GM12878 (cell line): Measurements from ENCODE around the gene AMPH. TPM values are rescaled to one million over a fixed set of nuclear protein-coding genes. Genes with fewer than 3 reads are reported as not detected.

Experiments
- ATAC-seq: fragments of 200-7000 bp; cut with Tn5 transposase; 3 replicates; pipeline ENCODE4 v1.9.1; 2020; ENCODE audit warnings: mild to moderate bottlenecking, moderate library complexity
- BruUV-seq: library from RNA; stranded (reverse); fragments of 400-500 nt; replicated peaks from 2 replicates; lab custom pipeline; 2021; lab: Mats Ljungman, UMichigan
- CTCF ChIA-PET: fragments of 300-600 bp; sonication (Branson Sonifier 250); formaldehyde crosslinking; extraction: SDS; loops from one replicate; lab custom pipeline; 2021; ENCODE audit warnings: inconsistent platforms; lab: Yijun Ruan, JAX
- POLR2A ChIA-PET: fragments of 350-600 bp; formaldehyde crosslinking; extraction: SDS; loops from one replicate; lab custom pipeline; 2021; ENCODE audit warnings: inconsistent platforms; lab: Charles Lee
- RAD21 ChIA-PET: fragments of 300-600 bp; sonication (Branson Sonifier 250); formaldehyde crosslinking; loops from one replicate; lab custom pipeline; 2023; ENCODE audit warnings: antibody characterized with exemption; ENCODE audit not compliant: unreplicated experiment; lab: Charles Lee
- SMC1A ChIA-PET: fragments of 300-600 bp; sonication (Branson Sonifier 250); formaldehyde crosslinking; loops from one replicate; lab custom pipeline; 2023; ENCODE audit not compliant: unreplicated experiment, uncharacterized antibody; lab: Charles Lee
- DNase-seq: peaks from one replicate; pipeline ENCODE4 v3.0.0-alpha.2; 2011; ENCODE audit warnings: low read depth, low spot score
- FAIRE-seq: peaks from 3 replicates; lab custom pipeline; 2011; peaks lifted over from hg19 to GRCh38; lab: Jason Lieb, UNC
- H2AFZ ChIP-seq: 2 replicates; pipeline ENCODE4 v1.6.0; 2011; ENCODE audit warnings: low read depth, low read length, control low read depth; ENCODE audit not compliant: control insufficient read depth
- H3K27ac ChIP-seq: 2 replicates; pipeline ENCODE4 v1.5.1; 2011; ENCODE audit warnings: control low read depth; ENCODE audit not compliant: control insufficient read depth, insufficient read depth
- H3K27me3 ChIP-seq, 2 experiments: replicated peaks in 1 of 2; 2 replicates each; pipeline versions ENCODE4 v1.6.0 to v1.6.1; 2011; ENCODE audit warnings: low read length in 1 of 2; ENCODE audit not compliant: control insufficient read depth in 2 of 2, insufficient read depth in 2 of 2
- H3K36me3 ChIP-seq, 2 experiments: 2 replicates each; pipeline ENCODE4 v1.5.1; 2011; ENCODE audit warnings: low read length in 1 of 2; ENCODE audit not compliant: control insufficient read depth in 2 of 2, insufficient read depth in 2 of 2
- H3K4me1 ChIP-seq: 2 replicates; pipeline ENCODE4 v1.6.1; 2011; ENCODE audit warnings: mild to moderate bottlenecking, low read length, moderate library complexity, mixed read lengths; ENCODE audit not compliant: control insufficient read depth, insufficient read depth
- H3K4me2 ChIP-seq: 2 replicates; pipeline ENCODE4 v1.6.0; 2011; ENCODE audit warnings: control low read depth; ENCODE audit not compliant: control insufficient read depth, insufficient read depth
- H3K4me3 ChIP-seq: fragments of 200-600 bp; sonication (generic); 2 replicates; pipeline ENCODE4 v1.5.1; 2016
- H3K79me2 ChIP-seq: 2 replicates; pipeline ENCODE4 v1.6.0; 2011; ENCODE audit warnings: low read length; ENCODE audit not compliant: control insufficient read depth, insufficient read depth
- H3K9ac ChIP-seq: 2 replicates; pipeline ENCODE4 v1.8.0; 2011; ENCODE audit warnings: low read length, control low read depth, mixed read lengths; ENCODE audit not compliant: control insufficient read depth, insufficient read depth
- H3K9me3 ChIP-seq: replicated peaks from 3 replicates; pipeline ENCODE4 v1.5.1; 2011; ENCODE audit warnings: mild to moderate bottlenecking, low read length; ENCODE audit not compliant: control insufficient read depth, insufficient read depth
- H4K20me1 ChIP-seq: 2 replicates; pipeline ENCODE4 v1.6.0; 2011; ENCODE audit not compliant: control insufficient read depth, insufficient read depth
- SIX5 ChIP-seq: IDR thresholded peaks from 2 replicates; pipeline ENCODE4 v1.6.1; 2011; ENCODE audit warnings: mild to moderate bottlenecking, low read depth, low read length, moderate library complexity; ENCODE audit not compliant: severe bottlenecking
- TCF12 ChIP-seq: IDR thresholded peaks from 2 replicates; pipeline ENCODE4 v1.6.1; 2011; ENCODE audit warnings: low read depth, mild to moderate bottlenecking, low read length
- ZBTB40 ChIP-seq: fragments of 450-650 bp; IDR thresholded peaks from 2 replicates; pipeline ENCODE4 v1.6.1; 2016; ENCODE audit warnings: mild to moderate bottlenecking, moderate library complexity, borderline replicate concordance
- WGBS: methylation state at CpG from one replicate; pipeline ENCODE4 v1.1.6; 2016; ENCODE audit warnings: low lambda C conversion rate; ENCODE audit not compliant: insufficient replicate concordance, insufficient coverage; ENCODE audit errors: missing lambda C conversion rate; 5-methylcytosine and 5-hydroxymethylcytosine counted together
- in situ Hi-C: fragments of 300-500 bp; cut with MboI; formaldehyde crosslinking; loops from 9 replicates; pipeline ENCODE4 v1.14.3; 2018; ENCODE audit warnings: mixed read lengths
- intact Hi-C: fragments of 100-400 bp; cut with micrococcal nuclease; formaldehyde crosslinking; loops from one replicate; pipeline ENCODE4 v1.14.2; 2022; ENCODE audit not compliant: unreplicated experiment
- polyA plus RNA-seq, 11 experiments: library from polyadenylated mRNA; depleted of rRNA in 4 of 11; unstranded in 6 of 11; stranded (reverse) in 5 of 11; fragments of >200 nt; fragmentation: Nextera tagmentation in 4 of 11; fragmentation: Illumina TruSeq in 1 of 11; extraction: Ambion mirVana in 4 of 11; extraction: Trizol in 1 of 11; gene quantifications; 1 replicate in 1 of 11; 2 replicates in 10 of 11; pipeline versions ENCODE4 v1.2.1 to v1.2.3, GENCODE V29; 2011 to 2016; ENCODE audit warnings: inconsistent platforms in 2 of 11, missing spikeins in 2 of 11, low read depth in 1 of 11
- total RNA-seq, 4 experiments: library from RNA; depleted of rRNA in 3 of 4; stranded (reverse); fragments of >200 nt in 3 of 4; fragmentation: Illumina TruSeq in 1 of 4; extraction: Trizol in 1 of 4; gene quantifications; 2 replicates each; pipeline versions ENCODE4 v1.2.1 to v1.2.3, GENCODE V29; 2013 to 2021

The AMPH gene
- total and polyA plus RNA-seq, 10 of the 15 experiments (the other 5 are each of a cell fraction or from before 2014, with no cell fraction given) = 0.03 to 0.24 (median 0.08) TPM; not detected in 2

GRCh38 chr7:38424750-38425463 lies 206.3 kb downstream of the AMPH start:
- CTCF ChIA-PET = no interaction called here
- Histone ChIP-seq H3K4me3 (no peak overlapping the region), H3K4me2 (no peak overlapping the region), H4K20me1 (no peaks in the 10 kb centered on the region), H3K79me2 (no peaks in the 10 kb centered on the region), H3K4me1 (no peaks in the 10 kb centered on the region), H3K9ac (no peak overlapping the region), H2AFZ (no peak overlapping the region), H3K27ac (no peak overlapping the region), H3K36me3 (no peaks in the 10 kb centered on the region), H3K27me3 (no peaks in the 10 kb centered on the region; a peak in 1 of 4 replicates), H3K9me3 (no peaks in the 10 kb centered on the region; the same call in 2 of the 3 replicates)
- no TSS peak for BruUV-seq
- in situ Hi-C loops (no loop called here), intact Hi-C loops (no loop called here)
- WGBS = 65% methylated on average over 3 of the region's 3 CpGs
- no peak for ATAC-seq
- no peak for DNase-seq
- RAD21 ChIA-PET = no interaction called here
- SMC1A ChIA-PET = no interaction called here
- POLR2A ChIA-PET = no interaction called here
- no peak for FAIRE-seq
- TF ChIP-seq ZBTB40 (no peak), SIX5 (no peak), TCF12 (no peak)
